ENCODE results near the gene AKR7A2.
"Not testable (repeated sequence)": the region's sequence is repeated elsewhere in the genome, so short reads cannot be mapped to it uniquely, and the experiment has no call there.

Gene AKR7A2

GRCh38 chr1:19256301-19256700 is 55.6 kb downstream of the AKR7A2 start:
- DNase-seq = not testable (repeated sequence)

GRCh38 chr1:19255288-19255687 is 56.7 kb downstream of the AKR7A2 start:
- DNase-seq = no peak

- DNase-seq = no peak
These were observed 57.5 kb downstream of the AKR7A2 start for GRCh38 chr1:19254416-19254815.

Measured in 8988T (cell line).